ENCODE measurements around the gene SNAP23.
A peak's percentile ranks its signal among the peaks of the same experiment; 100 is the strongest.

Gene SNAP23

DNA sequence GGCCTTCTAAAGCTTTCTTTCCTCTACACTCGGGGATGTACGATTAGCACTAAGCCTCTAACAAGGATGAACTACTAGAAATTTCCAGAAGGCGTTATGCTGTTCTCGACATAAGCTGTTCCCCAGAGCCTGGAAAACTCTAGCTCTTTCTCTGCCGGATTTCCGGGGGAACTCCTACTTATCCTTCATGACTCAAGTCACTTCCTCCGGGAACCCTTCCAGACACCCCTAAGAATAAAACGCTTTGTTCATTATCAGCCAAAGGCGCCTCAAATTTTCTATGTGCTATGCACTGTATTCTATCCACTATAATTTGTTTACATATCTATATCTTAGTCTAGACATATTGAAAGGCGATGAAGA, 455 bp upstream of the SNAP23 start:
- peak; percentile 45 for DNase-seq (ENCODE audit: low spot score)
- FAIRE-seq, result no peak

GRCh38 chr15:42498212-42499068, 3.0 kb downstream of the SNAP23 start:
- DNase-seq (ENCODE audit: low spot score) (no peak), FAIRE-seq (no peak)

DNA sequence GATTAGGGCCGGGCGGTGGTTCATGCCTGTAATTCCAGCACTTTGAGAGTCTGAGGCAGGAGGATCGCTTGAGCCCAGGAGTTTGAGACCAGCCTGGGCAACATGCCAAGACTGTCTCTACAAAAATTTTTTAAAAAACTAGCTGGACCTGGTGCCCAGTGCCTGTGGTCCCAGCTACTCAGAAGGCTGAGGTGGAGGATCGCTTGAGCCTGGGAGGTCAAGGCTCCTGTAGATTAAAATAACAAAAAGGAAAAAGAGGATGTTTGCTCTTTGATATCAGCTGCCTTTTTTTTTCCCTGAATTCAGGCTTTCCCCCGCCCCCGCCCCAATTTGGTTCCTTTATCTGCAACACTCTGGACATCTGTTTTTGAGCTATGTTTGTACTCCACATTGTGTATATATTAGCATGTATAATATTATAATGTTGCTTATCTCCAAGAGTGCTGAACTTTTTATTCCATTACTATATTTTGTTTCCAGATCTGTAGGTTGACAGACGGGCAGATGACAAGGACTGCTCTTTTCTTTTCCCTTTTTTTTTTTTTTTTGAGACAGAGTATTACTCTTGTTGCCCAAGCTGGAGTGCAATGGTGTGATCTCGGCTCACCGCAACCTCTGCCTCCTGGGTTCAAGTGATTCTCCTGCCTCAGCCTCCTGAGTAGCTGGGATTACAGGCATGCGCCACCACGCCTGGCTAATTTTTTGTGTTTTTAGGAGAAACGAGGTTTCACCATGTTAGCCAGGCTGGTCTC, 4.6 kb downstream of the SNAP23 start:
- FAIRE-seq (no peak), DNase-seq (ENCODE audit: low spot score) (no peak)

DNA sequence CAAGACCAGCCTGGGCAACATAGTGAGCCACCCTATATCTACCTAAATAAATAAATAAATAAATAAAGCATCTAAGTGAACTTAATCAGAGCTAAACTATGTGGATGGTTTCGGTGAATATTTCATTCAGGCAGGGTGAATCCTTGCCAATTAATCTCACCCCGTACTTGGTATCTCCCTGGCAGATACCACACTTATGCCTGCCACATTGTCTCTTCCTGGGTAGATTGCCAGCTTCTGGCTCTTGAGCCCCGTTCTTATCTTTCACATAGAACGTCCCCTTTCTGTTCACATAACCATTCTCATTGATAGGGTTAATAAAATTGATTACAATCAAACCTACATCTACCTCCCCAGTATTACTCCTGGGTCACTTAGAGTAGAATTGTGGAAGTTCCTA, 7.0 kb downstream of the SNAP23 start:
- FAIRE-seq (no peak), DNase-seq (ENCODE audit: low spot score) (no peak)

DNA sequence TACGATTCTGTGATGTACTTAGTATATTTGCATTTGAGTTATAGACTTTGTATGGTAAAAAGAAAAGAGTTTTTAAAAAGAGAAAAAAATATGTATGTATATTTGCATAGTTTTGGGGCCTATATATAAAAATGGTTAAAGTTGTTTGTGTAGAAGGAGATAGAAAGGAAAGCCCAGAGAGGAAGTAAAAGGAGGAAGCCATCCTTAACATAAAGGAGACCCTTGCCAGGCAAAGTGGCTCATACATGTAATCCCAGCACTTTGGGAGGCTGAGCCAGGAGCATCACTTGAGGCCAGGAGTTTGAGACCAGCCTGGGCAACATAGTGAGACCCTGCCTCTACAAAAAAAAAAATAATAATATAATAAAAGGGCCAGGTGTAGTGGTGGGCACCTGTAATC, 8.4 kb downstream of the SNAP23 start:
- FAIRE-seq (no peak), DNase-seq (ENCODE audit: low spot score) (no peak)

DNA sequence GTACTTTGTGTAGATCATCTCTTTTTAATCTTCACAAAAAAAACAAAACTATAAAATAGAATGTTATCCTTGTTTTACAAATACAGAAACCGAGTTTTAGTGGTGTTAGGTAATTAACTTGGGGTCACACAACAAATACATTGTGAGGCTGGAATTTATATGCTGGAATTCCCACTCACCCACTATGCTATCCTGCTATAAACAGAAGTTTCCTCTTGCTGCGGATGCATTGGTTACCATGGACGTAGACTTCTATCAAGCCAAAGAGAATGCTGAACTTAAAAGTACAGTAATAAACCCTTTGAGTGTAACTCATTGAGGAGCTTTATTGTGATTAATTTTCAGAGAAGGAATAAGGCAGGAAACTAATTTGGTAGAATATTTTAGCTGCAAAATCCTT, 9.2 kb downstream of the SNAP23 start:
- DNase-seq (ENCODE audit: low spot score) (no peak), FAIRE-seq (no peak)

DNA sequence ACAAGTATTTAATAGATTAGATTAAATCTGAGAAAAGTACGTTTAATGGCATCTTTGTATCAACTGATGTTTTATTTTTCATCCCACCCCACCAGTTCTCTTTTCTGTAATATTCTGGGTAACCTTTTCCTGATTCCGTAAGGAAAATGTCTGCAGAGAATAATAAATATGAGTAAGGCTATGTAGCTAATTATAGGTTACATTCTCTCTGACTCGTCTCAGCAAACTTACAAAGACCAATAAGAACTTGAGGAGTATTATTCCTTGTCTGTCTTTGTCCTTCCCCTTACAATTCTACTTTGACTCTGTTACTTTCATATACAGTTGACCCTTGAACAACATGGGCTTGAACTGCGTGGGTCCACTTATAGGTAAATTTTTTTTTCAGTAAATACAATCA, 12.1 kb downstream of the SNAP23 start:
- no peak for FAIRE-seq
- DNase-seq (ENCODE audit: low spot score), result no peak

GRCh38 chr15:42508263-42508690, 12.8 kb downstream of the SNAP23 start:
- FAIRE-seq (no peak), DNase-seq (ENCODE audit: low spot score) (no peak)

- FAIRE-seq, result no peak
- no peak for DNase-seq (ENCODE audit: low spot score)
These were observed 15.0 kb downstream of the SNAP23 start for GRCh38 chr15:42510258-42511006.

- FAIRE-seq, result no peak
- DNase-seq (ENCODE audit: low spot score), result no peak
These were observed 15.6 kb downstream of the SNAP23 start for GRCh38 chr15:42511007-42511391.

GRCh38 chr15:42523331-42523730, 27.9 kb downstream of the SNAP23 start:
- FAIRE-seq (no peak), DNase-seq (ENCODE audit: low spot score) (no peak)

DNA sequence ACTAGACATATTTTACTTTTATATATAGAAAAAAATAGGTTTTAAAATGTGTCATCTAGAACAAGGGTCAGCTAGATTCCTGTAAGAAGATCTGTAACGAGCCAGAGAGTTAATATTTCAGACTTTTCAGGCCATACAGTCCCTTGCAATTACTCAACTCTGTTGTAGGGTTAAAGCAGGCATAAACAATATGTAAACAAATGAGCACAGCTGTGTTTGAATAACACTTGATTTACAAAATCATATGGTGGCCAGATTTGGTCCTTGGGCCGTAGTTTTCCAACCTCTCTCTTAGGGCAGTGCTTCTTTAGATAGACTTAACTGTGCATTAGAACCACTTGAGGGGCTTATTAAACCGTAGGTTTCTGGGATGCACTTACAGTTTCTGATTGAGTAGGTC, 33.5 kb downstream of the SNAP23 start:
- no peak for FAIRE-seq
- no peak for DNase-seq (ENCODE audit: low spot score)

DNA sequence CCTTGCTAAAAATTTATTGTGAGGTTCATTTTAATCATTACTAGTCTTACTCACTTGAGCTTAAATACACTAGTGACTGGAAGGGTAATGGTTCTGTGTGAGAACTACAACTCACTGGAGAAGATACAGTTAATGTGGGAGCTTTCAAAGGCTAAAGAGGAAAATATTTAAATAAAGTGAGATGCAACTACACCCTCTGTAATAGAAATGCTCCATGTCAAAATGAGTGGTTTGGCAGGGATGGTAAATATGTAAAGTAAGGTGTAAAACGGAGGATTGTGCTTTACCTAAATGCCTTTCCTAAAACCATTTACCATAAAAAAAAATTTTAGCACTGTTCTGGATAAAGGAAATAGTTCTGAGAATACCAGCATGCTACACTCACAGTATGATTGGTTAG, 37.8 kb downstream of the SNAP23 start:
- no peak for DNase-seq (ENCODE audit: low spot score)
- FAIRE-seq, result no peak

DNA sequence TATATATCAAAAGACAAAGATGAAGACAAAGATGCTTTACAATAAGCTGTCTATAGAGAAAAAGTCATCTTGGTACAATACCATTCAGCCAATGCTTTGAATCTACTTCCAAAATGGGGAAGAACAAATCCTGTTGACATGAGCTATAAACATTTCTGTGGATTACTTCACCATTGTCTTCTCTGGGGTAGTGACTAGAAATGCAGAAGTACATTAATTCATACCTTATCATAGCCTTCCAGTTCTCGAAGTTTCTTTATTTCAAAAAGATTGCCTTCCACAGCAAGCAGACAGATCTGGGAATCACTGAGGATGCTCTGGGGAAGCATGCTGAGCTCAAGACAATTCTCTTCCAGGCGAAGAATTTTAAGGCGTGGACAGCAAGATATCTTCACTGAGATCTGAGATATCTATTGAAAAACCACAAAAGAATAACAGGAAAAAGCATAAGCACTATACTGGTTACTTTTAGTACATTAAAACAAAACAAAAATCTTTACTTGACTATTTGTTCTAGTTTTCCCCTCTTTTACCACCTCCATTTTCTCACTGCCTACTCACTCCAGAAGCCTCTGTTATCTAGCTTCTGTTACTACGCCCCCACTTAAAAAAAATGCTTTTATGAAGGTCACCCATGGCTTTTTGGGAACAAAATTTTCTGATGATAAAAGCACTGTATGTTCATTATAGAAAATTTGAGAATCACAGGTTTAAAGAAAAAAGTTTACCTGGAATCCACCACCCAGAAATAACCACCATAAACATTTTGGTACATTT, 49.6 kb downstream of the SNAP23 start:
- DNase-seq (ENCODE audit: low spot score), result no peak
- no peak for FAIRE-seq

DNA sequence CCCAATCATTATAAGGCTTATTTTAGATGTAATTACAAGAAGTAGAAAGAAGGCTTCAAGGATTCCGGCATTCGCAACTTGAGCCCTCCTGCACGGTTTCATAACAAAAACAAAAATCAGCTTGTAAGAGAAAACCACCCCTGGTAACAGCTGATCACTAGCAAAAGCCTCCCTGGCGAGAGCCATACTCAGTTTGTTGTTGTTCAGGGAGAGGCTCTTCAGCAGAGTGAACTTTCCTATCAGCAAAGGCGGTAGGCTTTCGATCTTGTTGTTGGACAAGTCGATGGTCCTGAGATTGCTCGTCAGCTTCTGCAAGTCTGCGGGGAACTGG, 52.4 kb downstream of the SNAP23 start:
- FAIRE-seq, result no peak
- DNase-seq (ENCODE audit: low spot score), result no peak

DNA sequence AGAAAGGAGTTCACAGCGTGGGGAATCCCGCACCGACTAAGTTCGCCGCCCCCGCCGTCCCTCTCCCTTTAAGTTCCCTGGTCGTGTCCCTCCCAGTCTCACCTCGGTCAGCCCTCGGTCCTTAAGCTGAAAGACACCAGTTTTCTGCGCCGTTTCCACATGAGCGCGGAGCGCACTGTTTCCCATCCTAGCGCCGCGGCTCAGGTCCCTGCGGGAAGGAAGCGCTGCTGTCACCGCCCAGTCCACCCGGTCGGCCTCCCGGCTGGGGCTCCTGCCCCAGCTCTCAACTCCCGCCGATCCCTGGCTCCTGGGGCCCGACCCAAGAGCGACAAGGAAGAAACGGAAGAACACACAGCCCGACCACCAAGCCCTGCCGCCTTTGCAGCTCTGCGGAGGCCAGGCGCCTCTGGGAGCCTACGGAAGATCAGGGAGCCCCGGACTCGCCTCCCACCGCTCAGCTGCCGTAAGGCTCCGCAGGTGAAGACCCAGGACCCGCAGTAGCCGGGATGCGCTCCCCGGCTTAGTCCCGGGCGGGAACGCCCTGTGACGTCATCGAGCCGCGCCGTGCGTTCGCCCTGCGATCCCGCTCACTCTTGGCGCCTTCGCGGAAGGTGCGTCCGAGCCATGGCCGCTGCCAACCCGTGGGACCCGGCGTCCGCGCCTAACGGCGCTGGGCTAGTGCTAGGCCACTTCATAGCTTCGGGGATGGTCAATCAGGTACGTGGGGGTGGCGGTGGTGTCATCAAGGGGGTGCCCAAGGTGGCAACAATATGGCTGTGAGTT, 53.0 kb downstream of the SNAP23 start, which contains the start of the genes HAUS2 and LRRC57:
TSS of gene HAUS2 (plus strand) at position 590 of the 783 bp plus-strand sequence. CDS start at position 625, 35 bp downstream.
TSS of gene LRRC57 (minus strand) at position 545 of the 783 bp plus-strand sequence. CDS start at position 186, 359 bp downstream.
- DNase-seq (ENCODE audit: low spot score) (peak; percentile 56), FAIRE-seq (no peak)

DNA sequence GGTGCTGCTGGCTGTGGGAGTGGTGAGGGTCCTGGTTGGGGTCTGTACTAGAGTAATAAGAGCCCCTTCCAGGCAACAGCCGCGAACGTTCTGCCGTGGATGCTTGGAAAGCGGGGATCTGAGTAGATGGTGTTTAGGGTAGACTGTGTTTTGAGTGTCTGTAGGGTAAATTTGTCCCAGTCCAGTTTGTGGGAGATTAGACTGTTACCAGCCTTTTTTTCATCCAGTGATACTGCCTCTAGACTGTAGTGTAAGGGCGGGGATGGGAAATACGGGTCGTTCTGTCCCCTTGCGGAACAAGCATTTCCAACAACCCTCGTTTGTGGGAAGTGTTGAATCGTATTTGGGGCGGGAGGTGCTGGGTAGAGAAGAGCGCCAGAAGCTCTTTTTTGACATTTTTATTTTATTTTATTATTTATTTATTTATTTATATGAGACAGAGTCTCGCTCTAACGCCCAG, 53.6 kb downstream of the SNAP23 start:
- FAIRE-seq, result no peak
- peak; percentile 18 for DNase-seq (ENCODE audit: low spot score)

GRCh38 chr15:42549741-42550392, 54.4 kb downstream of the SNAP23 start:
- DNase-seq (ENCODE audit: low spot score) (no peak), FAIRE-seq (no peak)

DNA sequence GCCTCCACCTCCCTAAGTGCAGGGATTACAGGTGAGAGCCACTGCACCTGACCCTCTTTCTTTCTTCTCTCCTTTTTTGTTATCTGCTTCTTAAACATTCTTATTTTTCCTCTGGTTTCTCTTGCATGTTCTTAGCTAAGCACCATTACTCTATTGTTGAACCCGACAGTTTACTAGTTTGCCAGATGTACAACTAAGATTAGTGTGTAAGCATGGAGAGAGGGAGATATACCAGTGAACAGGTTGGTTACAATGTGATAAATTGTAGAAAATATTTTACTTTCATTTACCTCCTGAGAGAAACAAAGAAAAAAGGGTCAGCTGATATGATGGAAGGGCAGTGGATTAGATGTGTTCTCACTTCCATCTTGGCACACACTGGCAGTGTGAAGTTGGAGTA, 58.1 kb downstream of the SNAP23 start:
- DNase-seq (ENCODE audit: low spot score), result no peak
- no peak for FAIRE-seq

Measured in RCC 7860 (cell line).